GM23248 (cell line): ENCODE results near the gene PUS1.

Experiments used
- EZH2 ChIP-seq: fragments of 200-600 bp; sonication (generic); IDR thresholded peaks from 2 replicates; pipeline ENCODE4 v1.6.1; 2018; ENCODE audit warnings: antibody characterized with exemption, mild to moderate bottlenecking; ENCODE audit not compliant: insufficient read depth, poor library complexity, severe bottlenecking
- EZH2phosphoT487 ChIP-seq: fragments of 200-600 bp; sonication (generic); IDR thresholded peaks from 2 replicates; pipeline ENCODE4 v1.6.1; 2018; ENCODE audit warnings: antibody characterized with exemption, moderate library complexity, mild to moderate bottlenecking, low read depth; ENCODE audit not compliant: insufficient read depth

- TF ChIP-seq EZH2 (no peak), EZH2phosphoT487 (no peak)
These were observed 34.0 kb upstream of the PUS1 start for GRCh38 chr12:131894981-131895639.
